Endometrial microvascular endothelial cells (primary cell): ENCODE measurements around the gene C1QTNF9B. TPM values are rescaled to one million over a fixed set of nuclear protein-coding genes. Genes with fewer than 3 reads are reported as not detected.
"Not testable (repeated sequence)": the region's sequence is repeated elsewhere in the genome, so short reads cannot be mapped to it uniquely, and the experiment has no call there.

Experiments
- in situ Hi-C: cut with HindIII; loops from 2 replicates; pipeline ENCODE4 v1.10.0; 2017; ENCODE audit warnings: low sequenced_read_pairs, low pct_unique_long_range_greater_than_20kb; ENCODE audit errors: inconsistent ontology term
- total RNA-seq: library from RNA; depleted of rRNA; stranded (reverse); fragments of >200 nt; gene quantifications from one replicate; pipeline ENCODE4 v1.2.3, GENCODE V29; 2015; ENCODE audit errors: inconsistent ontology term

Gene C1QTNF9B
- not detected for total RNA-seq

DNA sequence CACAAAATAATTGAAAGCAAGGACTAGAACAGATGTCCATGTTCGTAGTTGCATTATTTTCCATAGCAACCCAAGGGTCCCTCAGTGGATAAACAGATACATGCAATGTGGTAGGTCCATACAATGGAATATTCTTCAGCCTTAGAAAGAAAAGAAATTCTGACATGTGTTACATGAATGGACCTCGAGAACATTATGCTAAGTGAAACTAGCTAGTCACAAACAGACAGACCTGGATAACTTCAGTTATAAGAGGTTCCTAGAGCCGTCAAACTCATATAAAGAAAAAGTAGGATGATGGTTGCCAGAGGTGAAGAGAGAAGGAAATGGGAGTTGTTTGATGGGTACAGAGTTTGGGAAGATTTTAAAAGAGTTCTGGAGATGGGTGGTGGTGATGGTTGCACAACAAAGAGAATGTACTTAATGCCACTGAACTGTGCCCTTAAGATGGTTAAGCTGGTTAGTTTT lies at the start of gene C1QTNF9B:
C1QTNF9B (minus strand) TSS at position 51 of the 468 bp plus-strand sequence.
- in situ Hi-C loops: not testable (repeated sequence)

DNA sequence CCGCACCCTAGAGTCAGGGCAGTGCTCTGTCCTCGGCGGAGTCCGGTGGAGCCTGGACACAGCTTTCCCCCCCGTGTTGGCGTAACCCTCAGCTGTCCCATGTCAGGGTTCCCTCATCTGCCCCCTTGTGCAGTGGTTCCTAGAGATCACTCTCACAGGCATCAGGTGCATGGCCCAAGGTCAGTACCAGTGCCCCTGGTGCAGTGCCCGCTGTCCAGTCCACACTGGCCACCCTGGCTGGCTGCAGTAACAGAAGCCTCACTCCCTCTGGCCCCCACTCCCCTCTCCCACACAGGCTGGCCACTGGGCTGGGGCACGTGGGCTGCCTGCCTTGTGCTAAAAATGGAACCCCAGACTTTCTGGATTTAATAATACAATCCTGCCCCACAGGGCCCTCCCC lies 49.6 kb upstream of the C1QTNF9B start:
- in situ Hi-C loops: no loop called here

DNA sequence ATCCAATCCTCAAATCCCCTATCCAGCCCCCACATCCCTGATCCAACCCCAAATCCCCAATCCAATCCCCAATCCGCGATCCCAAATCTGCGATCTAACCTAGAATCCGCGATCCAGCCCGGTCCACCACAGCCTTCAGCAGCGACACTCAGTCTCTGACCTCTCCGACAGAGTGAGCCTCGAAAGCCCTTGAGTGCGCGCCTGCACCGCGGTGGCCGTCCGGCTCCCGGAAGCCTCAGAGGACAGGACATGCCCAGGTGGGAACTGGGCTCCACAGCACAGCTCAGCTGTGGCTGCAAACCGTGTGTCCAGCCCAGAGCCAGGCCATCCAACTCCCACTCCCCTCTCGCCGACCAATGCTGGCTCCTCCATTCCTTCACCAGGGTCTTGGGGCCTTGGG lies 48.8 kb upstream of the C1QTNF9B start:
- in situ Hi-C loops: no loop called here

DNA sequence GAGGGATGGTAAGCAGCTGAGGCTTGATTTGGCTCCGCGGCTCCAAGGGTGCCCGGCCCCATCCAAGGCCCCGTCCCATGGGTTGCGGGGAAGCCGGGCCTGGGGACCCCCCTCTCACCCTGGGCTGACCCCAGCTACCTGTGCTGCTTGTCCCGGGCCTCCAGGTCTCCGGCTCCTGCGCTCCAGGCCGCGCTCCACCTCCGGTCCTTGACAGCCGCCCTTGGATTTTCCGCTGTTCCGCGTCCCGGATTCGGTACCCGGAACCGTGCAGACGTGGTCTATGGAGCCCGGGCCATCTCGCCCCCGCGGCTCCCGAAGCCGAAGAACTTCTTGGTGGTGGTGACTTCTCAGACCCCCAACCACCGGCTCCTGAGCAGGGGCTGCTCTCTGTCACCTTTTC lies 48.3 kb upstream of the C1QTNF9B start:
- in situ Hi-C loops: no loop called here

DNA sequence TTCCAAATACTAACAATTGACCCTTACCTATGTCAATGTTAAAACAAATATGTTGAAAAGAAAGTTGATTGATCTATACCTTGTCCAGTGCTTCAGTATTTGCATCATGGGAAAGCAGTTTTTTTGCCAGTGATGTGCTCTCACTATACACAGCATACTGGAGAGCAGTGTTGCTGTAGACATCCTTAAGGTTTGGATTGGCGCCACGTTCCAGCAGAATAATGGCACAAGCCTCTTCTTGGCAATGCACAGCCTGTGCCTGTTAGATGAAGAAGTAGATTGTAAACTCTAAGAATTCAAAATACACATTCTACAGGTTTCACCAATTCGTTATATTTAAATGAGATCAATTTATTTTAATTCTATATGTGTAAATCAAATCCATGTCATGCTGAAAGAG lies 43.9 kb upstream of the C1QTNF9B start:
- in situ Hi-C loops: no loop called here

DNA sequence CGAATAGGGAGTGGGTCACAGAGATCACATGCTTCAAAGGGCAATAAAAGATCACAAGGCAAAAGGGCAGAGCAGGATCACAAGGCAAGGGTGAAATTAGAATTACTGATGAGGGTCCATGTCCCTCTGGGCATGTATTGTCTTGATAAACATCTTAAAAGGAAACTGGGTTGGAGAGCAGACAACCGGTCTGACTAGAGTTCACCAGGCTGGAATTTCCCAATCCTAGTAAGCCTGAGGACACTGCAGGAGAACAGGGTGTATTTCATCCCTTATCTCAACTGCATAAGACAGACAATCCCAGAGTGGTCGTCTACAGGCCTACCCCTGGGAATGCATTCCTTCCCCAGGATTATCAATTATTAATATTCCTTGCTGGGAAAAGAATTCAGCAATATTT lies 42.4 kb upstream of the C1QTNF9B start:
- in situ Hi-C loops: not testable (repeated sequence)

DNA sequence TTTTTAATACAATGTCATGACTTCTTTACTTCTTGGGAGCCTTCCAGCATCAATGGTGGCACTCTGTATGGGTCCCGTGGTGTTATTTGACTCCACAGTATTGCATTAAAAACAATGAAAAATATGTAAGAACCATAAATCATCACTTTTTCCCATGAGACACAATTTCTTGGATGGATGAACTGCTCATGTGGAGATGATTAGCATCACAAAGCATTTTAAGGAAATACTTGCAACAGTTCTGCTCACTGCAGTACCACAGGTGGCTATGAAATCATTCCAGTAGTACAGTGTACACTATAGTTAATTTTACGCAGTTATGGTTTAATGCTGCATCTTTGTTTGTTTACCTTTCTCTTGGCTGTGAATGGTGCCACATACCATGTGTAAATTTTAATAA lies 37.2 kb upstream of the C1QTNF9B start:
- in situ Hi-C loops: no loop called here

DNA sequence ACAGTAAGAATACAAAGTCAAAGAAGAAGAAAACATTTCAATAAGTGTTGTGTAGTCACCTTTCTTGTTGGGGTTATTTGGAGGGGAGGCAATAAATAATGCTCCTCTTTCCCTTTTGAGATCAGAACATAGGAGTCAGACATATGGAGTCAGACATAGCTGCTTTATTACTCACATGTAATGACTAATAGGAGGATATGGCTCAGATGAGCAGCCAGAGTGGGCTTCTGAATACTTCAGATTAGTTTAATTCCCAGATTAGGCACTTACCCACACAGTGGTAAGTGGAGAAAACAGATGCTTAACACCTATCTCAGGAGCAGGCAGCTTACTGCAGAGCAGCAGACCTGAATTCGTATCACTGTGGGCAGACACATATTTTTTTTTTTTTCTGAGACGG lies 31.7 kb upstream of the C1QTNF9B start:
- in situ Hi-C loops: no loop called here

DNA sequence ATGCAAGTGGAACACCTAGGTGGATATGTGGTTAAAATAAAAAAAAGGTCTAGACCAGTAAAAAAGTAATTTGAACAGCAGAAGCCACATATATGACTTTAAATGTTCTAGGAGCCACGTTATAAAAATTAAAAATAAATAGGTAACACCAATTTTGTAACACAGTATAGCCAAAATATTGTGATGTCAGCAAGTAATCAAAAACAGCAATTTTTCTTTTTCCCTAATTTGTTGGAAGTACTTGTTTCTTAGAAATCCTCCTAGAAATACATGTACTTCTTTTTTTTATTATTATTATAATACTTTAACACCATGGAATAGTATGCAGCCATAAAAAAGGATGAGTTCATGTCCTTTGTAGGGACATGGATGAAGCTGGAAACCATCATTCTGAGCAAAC lies 25.7 kb upstream of the C1QTNF9B start:
- in situ Hi-C loops: no loop called here

DNA sequence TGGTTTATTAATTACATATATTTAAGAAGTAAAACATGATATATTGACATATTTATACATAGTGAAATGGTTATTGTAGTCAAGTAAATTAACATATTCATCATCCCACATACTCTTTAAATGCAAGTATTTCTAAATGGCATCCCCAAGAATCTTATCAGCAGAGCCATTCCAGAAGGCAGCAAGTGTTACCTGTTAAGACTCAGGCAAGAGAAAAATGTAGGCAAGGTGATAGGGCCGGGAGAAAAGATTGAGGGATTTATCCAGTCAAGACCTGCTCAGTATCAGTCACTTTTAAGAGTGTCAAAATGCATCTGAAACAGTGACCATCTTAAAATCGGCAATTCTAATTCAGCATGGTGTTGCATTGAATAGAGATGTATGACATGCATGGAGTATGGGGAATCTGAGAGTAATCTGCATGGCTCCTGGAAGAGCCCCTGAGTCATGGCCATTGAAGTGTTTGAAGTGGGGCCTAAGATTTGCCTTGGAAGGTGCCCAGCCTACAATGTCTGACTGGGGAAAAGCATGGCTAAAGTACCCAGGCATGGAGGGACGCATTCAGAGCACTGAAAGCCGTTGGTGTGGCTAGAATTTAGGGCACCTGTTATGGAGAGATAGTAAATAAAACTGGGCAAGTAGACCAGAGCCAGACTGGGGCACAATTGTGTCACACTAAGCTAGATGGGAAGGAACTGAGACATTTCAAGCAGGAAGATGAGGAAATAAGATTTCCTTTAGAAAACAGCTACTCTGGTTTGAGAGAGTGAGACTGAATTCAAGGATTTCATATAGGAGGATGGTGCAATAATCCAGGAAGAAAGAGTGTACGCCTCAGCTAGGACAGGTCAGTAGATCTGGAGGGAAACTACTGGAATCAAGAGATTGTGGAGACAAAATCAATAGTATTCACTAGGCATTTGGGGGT lies 25.0 kb upstream of the C1QTNF9B start:
- in situ Hi-C loops: no loop called here

DNA sequence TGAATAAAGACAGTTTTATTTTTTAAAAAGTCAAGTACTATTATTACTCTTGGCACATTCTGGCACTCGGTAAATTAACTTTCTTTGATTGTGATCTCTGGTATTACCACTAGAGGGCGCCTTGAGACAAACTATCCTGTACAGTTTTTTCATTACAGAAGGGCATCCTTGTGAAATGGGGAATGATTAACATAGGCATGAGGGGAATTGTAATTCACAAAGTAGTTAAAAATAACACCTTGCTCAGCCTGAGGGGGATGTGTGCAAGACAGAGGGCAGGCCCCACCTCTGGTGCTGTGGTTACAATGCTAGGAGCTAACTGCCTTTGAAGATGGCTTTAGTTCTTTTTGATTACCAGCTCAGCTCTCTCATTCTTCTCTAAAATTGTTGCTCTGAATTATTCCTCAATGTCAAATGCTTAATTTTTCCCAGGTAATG lies 24.2 kb upstream of the C1QTNF9B start:
- in situ Hi-C loops: no loop called here

DNA sequence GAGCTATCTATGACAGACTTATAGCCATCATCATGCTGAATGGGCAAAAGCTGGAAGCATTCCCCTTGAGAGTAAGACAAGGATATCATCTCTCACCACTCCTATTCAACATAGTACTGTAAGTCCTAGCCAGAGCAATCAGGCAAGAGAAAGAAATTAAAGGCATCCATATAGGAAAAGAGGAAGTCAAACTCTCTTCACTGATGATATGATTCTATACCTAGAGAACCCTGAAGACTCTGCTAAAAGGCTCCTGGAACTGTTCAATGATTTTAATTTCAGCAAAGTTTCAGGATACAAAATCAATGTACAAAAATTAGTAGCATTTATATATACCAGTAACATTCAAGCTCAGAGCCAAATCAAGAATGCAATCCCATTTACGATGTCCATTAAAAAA lies 21.7 kb upstream of the C1QTNF9B start:
- in situ Hi-C loops: no loop called here

DNA sequence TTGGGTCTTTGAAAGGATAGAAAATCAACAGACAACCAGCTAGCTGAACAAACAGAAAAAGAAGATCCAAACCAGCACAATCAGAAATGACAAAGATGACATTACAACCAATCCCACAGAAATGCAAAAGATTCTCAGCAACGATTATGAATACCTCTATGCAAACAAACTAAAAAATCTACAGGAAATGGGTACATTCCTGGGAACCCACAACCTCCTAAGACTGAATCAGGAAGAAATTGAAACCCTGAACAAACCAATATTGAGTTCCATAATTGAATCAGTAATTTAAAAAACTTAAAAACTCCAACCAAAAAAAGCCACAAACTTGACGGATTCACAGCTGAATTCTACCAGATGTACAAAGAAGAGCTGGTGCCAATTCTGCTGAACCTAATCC lies 20.9 kb upstream of the C1QTNF9B start:
- in situ Hi-C loops: no loop called here

DNA sequence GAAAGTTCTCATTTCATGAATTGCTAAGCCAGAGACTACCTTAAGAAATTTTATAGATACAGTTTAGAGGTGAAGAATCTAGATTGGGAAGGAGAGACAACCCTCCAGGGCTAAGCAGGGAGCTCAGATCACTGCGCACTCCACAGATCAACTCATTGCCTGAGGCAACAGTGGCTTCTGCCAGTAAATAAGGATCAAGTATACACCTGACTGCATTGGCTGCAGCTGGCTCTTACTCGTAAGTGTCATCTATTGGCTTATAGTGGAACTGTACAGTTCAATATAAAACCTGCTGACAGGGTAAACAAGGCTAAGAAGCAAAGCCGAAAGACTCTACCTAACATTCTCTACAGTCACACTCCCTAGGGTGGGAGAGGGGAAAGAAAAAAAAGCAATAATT lies 18.0 kb upstream of the C1QTNF9B start:
- in situ Hi-C loops: no loop called here

DNA sequence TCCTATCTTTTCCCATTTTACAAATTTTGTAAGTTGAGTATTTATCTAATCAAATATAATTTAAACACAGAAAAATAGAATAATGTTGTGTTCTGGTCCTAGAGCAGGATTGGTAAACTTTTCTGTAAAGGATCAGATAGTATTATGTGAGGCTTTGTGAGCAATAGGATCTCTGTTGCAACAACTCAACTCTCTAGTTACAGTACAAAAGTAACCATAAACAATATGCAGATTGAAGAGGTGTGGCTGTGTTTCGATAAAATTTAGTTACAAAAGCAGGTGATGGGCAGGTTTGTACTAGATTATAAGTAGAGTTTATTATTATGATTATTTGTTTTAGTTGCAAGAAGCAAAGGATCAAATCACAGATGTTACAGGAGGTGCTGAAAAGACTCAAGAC lies 15.2 kb upstream of the C1QTNF9B start:
- in situ Hi-C loops: no loop called here

DNA sequence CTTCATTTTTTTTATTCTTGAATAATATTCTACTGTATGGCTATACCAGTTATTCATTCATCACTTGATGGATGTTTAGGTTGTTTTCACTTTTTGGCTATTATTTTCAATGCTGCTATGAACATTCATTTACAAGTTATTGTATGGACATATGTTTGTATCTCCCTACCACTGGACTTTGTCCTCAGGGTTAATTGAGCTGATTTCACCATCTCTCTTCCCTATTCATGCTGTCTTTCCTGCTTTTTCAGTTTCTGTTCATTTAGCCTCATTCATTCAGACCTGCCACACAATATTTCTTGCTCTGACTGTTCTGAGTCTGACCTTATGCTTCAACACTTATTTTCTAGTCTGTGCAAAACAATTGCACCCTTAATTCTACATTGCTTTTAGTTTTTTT lies 12.3 kb upstream of the C1QTNF9B start:
- in situ Hi-C loops: no loop called here

DNA sequence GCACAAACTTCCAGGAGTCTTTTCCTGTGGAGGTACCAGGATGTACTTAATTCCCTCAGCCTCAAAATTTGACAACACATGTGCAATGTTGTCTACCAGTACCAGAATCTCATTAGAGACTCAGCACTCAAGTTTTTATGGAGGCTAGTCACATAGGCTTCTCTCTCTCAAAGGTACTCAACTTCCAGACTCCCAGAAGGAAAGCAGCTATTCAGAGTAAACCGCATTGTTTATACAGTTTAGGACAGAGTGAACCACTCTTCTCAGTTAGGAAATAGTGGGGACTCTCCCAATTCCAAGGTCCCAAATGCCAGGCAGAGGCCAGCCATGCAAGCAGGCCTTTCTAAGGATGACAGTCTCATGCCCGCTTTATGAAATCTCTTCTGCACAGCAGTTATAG lies 8.5 kb upstream of the C1QTNF9B start:
- in situ Hi-C loops: no loop called here

DNA sequence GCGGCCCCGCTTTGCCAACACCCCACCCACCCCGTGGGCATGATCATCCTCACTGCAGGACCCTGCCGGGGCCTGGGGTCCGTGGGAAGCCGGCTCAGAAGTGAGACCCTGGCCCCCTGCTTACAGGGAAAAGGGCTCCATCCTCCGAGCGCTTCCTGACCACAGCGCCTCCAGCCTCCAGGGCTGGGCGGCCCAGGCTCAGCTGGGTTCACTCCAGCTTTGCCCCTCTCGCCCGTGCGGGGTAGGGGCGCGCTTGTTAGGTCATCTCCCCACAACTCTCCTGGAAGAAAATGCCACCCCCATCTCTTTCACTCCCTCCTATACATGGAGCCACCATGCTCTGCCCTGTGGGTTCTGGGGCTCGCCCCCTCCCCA lies 6.6 kb upstream of the C1QTNF9B start:
- in situ Hi-C loops: no loop called here

DNA sequence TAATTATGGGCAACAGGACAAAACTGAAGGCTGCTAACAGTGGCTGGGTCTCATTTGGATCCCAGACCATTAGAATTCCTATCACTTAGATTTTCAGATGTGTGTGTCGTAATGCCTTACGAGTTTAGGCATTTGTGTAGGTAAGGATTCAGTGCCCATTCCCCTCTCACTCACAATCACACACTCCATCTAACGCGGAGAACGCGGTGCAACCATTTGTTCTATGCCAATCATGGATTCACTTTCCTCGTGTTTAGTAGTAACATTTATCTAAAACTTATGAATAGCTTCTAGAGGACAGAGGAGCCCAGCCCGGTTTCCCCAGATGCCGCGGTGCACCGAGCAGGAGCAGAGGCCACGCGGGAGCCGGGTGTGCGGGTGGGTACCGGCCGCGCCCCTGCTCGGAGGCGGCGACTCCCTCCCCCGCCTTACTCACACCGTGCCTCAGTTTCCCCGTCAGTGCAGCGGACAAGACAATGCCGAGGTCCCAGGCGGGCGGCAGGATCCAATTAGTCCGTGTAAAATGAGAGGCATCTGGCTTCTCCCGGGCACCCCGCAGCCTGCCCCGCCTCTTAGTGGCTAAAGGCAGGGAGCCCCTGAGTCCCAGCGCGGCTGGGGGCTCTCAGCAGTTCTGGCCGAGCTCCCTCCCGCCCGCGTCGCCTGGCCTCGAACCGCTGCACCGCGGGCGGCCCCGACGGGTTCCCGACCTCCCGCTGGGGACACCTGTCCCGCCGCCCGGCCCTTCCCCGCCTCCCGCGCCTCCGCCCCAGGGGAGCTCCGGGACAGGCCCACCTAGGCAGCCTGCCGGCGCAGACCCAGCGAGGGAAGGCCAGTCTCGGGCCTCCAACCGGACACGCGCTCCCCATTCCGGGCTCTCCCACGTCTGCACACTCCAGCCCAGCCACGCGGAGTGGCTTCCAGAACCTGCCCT lies 5.9 kb upstream of the C1QTNF9B start:
- in situ Hi-C loops: no loop called here

DNA sequence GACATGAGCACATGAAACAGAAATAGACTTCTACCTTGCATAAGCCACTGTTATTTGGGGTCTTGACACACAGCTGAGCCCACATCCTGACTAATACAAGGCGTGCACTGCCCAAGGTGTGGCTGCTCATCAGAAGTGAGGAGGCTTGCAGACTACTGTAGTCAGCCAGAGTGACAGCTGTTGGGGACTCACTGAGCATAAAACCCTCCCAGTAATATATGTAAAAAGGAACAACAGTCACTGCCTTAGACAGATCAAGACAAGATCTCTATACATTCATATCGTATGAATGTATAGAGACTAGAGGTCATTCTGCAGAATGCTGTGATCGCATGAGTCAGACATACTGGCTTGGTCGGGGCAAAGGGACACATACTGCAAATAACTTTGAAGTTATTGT lies 4.1 kb upstream of the C1QTNF9B start:
- in situ Hi-C loops: no loop called here
